Gastrocnemius medialis (tissue), 4 donors: ENCODE results near the gene PLXND1. TPM values are rescaled to one million over a fixed set of nuclear protein-coding genes. Genes with fewer than 3 reads are reported as not detected.

ENCODE experiments used
- ATAC-seq, 2 donors: fragments of 150-250 bp; one replicate each; pipeline ENCODE4 v1.9.1; 2016
- DNase-seq, 2 donors: peaks; one replicate each; pipeline ENCODE4 v3.0.0-alpha.2; 2019
- H3K27ac ChIP-seq, 4 donors: fragments of 200-600 bp; sonication (generic); 1 replicate in 1 of 4; 2 replicates in 3 of 4; pipeline ENCODE4 v1.5.1; 2016 to 2018; ENCODE audit warnings: mild to moderate bottlenecking in 2 of 4, moderate library complexity in 1 of 4
- H3K27me3 ChIP-seq, 3 donors: fragments of 200-600 bp; sonication (generic) in 2 of 3; 1 replicate in 1 of 3; 2 replicates in 2 of 3; pipeline versions ENCODE4 v1.5.1 to v1.6.0; 2016 to 2019; ENCODE audit warnings: mild to moderate bottlenecking in 1 of 3, moderate library complexity in 1 of 3
- H3K36me3 ChIP-seq, 2 donors: fragments of 200-600 bp; sonication (generic) in 1 of 2; one replicate each; pipeline ENCODE4 v1.5.1; 2017 to 2018
- H3K4me1 ChIP-seq, 2 donors: fragments of 200-600 bp; sonication (generic) in 1 of 2; one replicate each; pipeline ENCODE4 v1.5.1; 2016 to 2017; ENCODE audit warnings: mild to moderate bottlenecking in 2 of 2
- H3K4me3 ChIP-seq, 4 donors: fragments of 200-600 bp; sonication (generic) in 3 of 4; 1 replicate in 1 of 4; 2 replicates in 3 of 4; pipeline ENCODE4 v1.5.1; 2016 to 2019; ENCODE audit warnings: mild to moderate bottlenecking in 2 of 4
- H3K9me3 ChIP-seq, 3 donors: fragments of 200-600 bp; sonication (generic) in 2 of 3; 1 replicate in 1 of 3; 2 replicates in 2 of 3; pipeline ENCODE4 v1.5.1; 2016 to 2019
- POLR2A ChIP-seq, 2 donors: fragments of 450-650 bp; IDR thresholded peaks; one replicate each; pipeline ENCODE4 v1.6.1; 2017; ENCODE audit warnings: antibody characterized with exemption in 2 of 2, mild to moderate bottlenecking in 2 of 2, moderate library complexity in 2 of 2
- in situ Hi-C, 4 donors: fragments of 200-750 bp; cut with MboI; loops; one replicate each; pipeline versions ENCODE4 v1.15.0 to v1.8.0; 2017; ENCODE audit warnings: low sequenced_read_pairs in 4 of 4
- intact Hi-C: fragments of 100-400 bp; cut with DNase I; formaldehyde crosslinking; loops from one replicate; pipeline ENCODE4 v1.15.1; 2023; ENCODE audit warnings: low total_unique reads
- total RNA-seq, 4 donors: library from RNA; depleted of rRNA; stranded (reverse); fragments of >200 nt; gene quantifications; one replicate each; pipeline versions ENCODE4 v1.1.0 to v1.2.3, GENCODE V29; 2016
- TF ChIP-seq, protein P1 (sequence below), 5 experiments: fragments of 450-650 bp in 3 of 5; fragments of 200-600 bp in 2 of 5; sonication (generic) in 2 of 5; IDR thresholded peaks in 4 of 5; conservative IDR thresholded peaks in 1 of 5; 1 replicate in 4 of 5; 2 replicates in 1 of 5; pipeline ENCODE4 v1.5.1; 2016 to 2019; ENCODE audit warnings: antibody characterized with exemption in 5 of 5, mild to moderate bottlenecking in 3 of 5, moderate library complexity in 3 of 5

PLXND1 gene
- total RNA-seq, 4 donors from 2014 or later = 15.7 to 70.9 (median 19.9) TPM

DNA sequence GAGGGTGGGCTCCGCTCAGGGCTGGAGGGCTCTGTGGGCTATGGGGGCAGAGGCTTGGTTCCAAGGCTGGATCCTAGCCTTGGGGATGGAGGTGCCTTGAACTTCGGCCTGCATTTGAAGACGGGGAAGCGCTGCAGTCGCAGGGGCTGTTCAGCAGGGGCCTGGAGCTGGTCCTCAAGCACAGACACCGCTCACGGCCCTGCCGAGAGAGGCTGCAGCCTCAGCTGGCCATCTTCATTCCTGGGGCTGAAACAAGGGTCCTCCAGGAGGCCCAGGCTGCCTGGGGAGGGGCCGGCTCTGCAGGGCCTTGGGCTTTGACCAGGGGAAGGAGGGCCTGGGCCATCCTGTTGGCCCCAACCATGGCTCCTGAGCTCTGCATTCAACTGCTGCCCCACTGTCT, 25.6 kb upstream of the PLXND1 start:
- intact Hi-C loops = no loop called here

DNA sequence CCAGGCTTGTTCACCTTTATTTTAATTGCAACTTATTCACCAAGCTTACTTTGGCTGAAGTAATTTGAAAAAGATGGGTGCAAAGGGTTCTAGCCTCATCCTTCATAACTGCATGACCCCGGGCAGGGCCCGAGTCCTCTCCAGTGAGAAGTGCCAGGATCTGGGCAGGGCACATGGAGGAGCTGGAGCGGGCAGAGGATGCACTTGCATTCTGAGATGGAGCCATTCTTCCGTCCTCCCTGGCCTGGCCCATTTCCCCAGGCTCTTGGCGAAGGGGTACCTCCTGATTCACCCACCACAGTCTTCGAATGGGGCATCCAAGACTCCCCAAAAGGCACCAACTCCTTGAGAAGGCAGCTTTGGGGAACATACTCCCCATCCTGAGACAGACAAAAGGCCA, 22.5 kb upstream of the PLXND1 start:
- TF ChIP-seq, protein P1, sequence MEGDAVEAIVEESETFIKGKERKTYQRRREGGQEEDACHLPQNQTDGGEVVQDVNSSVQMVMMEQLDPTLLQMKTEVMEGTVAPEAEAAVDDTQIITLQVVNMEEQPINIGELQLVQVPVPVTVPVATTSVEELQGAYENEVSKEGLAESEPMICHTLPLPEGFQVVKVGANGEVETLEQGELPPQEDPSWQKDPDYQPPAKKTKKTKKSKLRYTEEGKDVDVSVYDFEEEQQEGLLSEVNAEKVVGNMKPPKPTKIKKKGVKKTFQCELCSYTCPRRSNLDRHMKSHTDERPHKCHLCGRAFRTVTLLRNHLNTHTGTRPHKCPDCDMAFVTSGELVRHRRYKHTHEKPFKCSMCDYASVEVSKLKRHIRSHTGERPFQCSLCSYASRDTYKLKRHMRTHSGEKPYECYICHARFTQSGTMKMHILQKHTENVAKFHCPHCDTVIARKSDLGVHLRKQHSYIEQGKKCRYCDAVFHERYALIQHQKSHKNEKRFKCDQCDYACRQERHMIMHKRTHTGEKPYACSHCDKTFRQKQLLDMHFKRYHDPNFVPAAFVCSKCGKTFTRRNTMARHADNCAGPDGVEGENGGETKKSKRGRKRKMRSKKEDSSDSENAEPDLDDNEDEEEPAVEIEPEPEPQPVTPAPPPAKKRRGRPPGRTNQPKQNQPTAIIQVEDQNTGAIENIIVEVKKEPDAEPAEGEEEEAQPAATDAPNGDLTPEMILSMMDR (IDR thresholded peaks at IDR 0.05 in 4 of 5, conservative IDR thresholded peaks at IDR 0.05 in 1 of 5) = no peak
- no peak for TF ChIP-seq POLR2A (IDR thresholded peaks at IDR 0.05)
- in situ Hi-C loops = loop anchor here in 1 of 4 donors (10.0 kb wide), 1 partner anchor 134 kb away; no protein-coding TSS in a partner anchor
- intact Hi-C loops = loop anchor here (5.0 kb wide), 1 partner anchor 137 kb away; no protein-coding TSS in a partner anchor
- peaks cover 25 to 39% of the 10 kb centered on the region in 2 donors for H3K4me1 ChIP-seq
- no peaks in the 10 kb centered on the region for H3K9me3 ChIP-seq
- DNase-seq (no peak), ATAC-seq (no peak)
- H3K36me3 ChIP-seq = no peaks in the 10 kb centered on the region
- H3K27me3 ChIP-seq = no peaks in the 10 kb centered on the region
- peak overlapping the region in 1 of 4 donors; percentile 99 for H3K27ac ChIP-seq
- H3K4me3 ChIP-seq = no peak overlapping the region

More for the DNA sequence above, 25.6 kb upstream of the PLXND1 start:
- Histone ChIP-seq H3K4me1 (peaks cover 0 to 13% of the 10 kb centered on the region in 2 donors), H3K27me3 (no peaks in the 10 kb centered on the region), H3K9me3 (no peaks in the 10 kb centered on the region), H3K36me3 (no peaks in the 10 kb centered on the region), H3K27ac (no peak overlapping the region), H3K4me3 (no peak overlapping the region)
- TF ChIP-seq, protein P1 (IDR thresholded peaks at IDR 0.05 in 4 of 5, conservative IDR thresholded peaks at IDR 0.05 in 1 of 5) = no peak
- no peak for TF ChIP-seq POLR2A (IDR thresholded peaks at IDR 0.05)
- no peak for ATAC-seq
- in situ Hi-C loops = loop anchor here in 2 of 4 donors (10.0 kb wide), 2 partner anchors 293 to 303 kb away; no protein-coding TSS in a partner anchor
- DNase-seq = no peak

DNA sequence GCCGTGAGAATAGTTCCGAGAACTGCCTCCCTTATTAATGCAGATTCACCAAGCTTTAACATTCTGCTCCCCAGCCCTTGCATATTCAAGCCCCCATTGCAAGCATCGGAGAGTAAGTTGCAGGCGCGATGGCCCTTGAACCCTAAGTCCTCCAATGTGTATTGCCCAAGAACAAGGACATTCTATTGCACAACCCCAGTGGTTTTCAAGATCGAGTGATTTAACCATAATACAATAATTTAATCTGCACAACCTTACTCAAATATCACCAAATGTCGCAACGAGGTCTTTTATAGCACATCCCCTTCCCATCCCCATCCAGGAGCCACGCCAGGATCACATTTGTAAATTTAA, 21.7 kb upstream of the PLXND1 start:
- Histone ChIP-seq H3K4me1 (peaks cover 33 to 41% of the 10 kb centered on the region in 2 donors), H3K27ac (peak overlapping the region; percentile 95 to 99 (median 97)), H3K27me3 (no peaks in the 10 kb centered on the region), H3K9me3 (no peaks in the 10 kb centered on the region), H3K36me3 (no peaks in the 10 kb centered on the region), H3K4me3 (peak overlapping the region; percentile 77 to 97 (median 88))
- DNase-seq (no peak), ATAC-seq (peak; percentile 3 to 8)
- in situ Hi-C loops (loop anchor here in 1 of 4 donors (10.0 kb wide), 1 partner anchor 133 kb away; no protein-coding TSS in a partner anchor), intact Hi-C loops (loop anchor here (1.0 to 5.0 kb wide), 2 partner anchors 136 to 306 kb away; no protein-coding TSS in a partner anchor)
- no peak for TF ChIP-seq POLR2A (IDR thresholded peaks at IDR 0.05)
- TF ChIP-seq, protein P1 (IDR thresholded peaks at IDR 0.05 in 4 of 5, conservative IDR thresholded peaks at IDR 0.05 in 1 of 5) = peak in 2 of 5 experiments; percentile 16 to 37

DNA sequence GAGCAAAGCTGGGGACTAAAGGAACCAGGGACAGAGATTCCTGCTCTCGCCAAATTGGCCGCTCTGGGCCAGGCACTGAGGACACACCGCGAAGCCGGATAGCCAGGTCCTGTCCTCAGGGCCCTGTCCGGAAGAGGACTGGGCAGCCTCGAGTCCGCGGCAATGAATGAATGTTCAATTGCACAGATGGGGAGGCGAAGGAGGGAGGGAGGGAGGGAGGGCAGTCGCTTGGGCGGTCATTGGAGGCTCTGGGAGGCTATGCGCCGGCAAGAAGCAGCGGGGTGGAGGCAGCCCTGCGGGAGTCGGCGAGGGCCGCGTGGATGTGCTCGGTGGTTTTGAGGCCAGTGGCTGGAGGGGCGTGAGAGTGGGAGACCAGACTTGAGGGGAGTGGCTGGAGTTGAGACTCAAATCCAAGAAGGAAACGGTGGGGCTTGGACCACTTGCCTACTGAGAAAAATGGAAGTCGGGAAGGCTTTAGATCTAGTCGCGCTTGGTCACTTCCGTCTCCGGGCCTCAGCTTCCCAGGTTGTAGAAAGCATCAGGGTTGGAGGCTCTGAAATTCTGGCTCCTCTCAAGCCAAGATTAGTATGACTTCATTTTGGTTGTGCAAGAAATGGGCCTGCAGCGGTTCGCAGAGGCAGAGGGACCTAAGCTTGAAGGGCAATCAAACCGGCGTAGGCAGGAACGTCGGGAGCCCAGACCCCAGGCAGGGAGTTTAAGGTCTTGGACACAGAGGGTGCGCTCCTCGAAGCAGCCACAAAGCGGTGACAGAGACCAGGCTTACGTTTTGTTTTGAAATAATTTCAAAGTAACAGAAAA, 21.1 kb upstream of the PLXND1 start:
- intact Hi-C loops = loop anchor here (1.0 to 5.0 kb wide), 5 partner anchors 21 to 307 kb away; partner anchors contain the start of gene PLXND1
- DNase-seq = peak; percentile 49 to 71
- no peaks in the 10 kb centered on the region for H3K27me3 ChIP-seq
- no peaks in the 10 kb centered on the region for H3K36me3 ChIP-seq
- peak overlapping the region; percentile 77 to 97 (median 88) for H3K4me3 ChIP-seq
- H3K9me3 ChIP-seq = no peaks in the 10 kb centered on the region
- H3K27ac ChIP-seq = peak overlapping the region; percentile 95 to 99 (median 97)
- ATAC-seq = peak; percentile 57 to 61
- TF ChIP-seq, protein P1 (IDR thresholded peaks at IDR 0.05 in 4 of 5, conservative IDR thresholded peaks at IDR 0.05 in 1 of 5) = peak; percentile 77 to 87 (median 83)
- TF ChIP-seq POLR2A (IDR thresholded peaks at IDR 0.05) = no peak
- in situ Hi-C loops = loop anchor here in 1 of 4 donors (10.0 kb wide), 1 partner anchor 133 kb away; no protein-coding TSS in a partner anchor
- peaks cover 39 to 41% of the 10 kb centered on the region in 2 donors for H3K4me1 ChIP-seq
